GM18508 (cell line): Measurements from ENCODE around the gene HLA-DRB1.
"Not testable (repeated sequence)": the region's sequence is repeated elsewhere in the genome, so short reads cannot be mapped to it uniquely, and the experiment has no call there.

ENCODE experiments used
- ATAC-seq: cut with Tn5 transposase; IDR thresholded peaks from one replicate; pipeline ENCODE4 v1.9.1; 2021; ENCODE audit warnings: moderate number of reproducible peaks; ENCODE audit not compliant: insufficient read depth, unreplicated experiment

The HLA-DRB1 gene

DNA sequence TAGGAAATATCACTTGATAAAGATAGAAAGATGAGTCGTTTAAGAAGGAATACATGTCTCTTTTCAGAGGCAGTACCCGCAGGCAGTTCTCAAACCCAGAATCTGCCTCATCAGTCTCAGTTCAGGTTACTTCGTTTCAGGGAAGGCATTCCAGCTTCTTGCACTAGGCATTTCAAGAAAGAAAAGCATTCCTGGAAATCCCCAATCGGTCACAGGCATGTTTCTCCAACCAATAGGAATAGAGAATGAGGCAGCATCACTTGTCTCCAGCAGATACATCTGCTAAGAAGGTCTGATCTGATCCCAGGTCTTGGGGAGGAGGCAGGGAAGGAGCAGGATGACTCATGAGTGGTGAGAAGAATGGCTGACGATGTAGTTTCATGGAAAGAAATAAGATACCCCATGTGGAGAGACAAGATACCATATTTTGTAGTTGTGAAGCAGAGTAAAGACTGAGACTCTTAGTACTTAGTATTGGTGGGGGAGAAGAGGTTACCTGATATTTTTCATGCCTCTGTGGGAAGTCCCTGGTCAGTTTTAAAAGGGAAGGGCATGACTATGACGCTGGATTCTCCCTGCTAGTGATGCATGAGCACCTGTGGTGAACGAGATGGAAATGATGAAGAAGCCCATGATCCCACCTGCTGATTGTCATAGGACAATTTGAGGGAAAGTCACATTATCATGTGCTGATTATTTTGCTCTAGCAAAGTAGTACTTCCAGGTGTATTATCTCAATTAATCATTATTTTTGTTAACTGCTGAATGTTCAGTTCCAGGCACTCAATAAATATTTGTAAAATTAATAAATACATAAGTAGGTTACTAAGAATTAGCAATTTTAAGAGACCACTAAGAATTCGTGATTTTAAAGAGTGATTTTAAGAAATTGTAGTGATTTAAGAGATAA lies 20.3 kb upstream of the HLA-DRB1 start:
- ATAC-seq, result peak; percentile 72

GRCh38 chr6:32609391-32609730 lies 19.7 kb upstream of the HLA-DRB1 start:
- ATAC-seq, result no peak

- ATAC-seq, result no peak
Measured at GRCh38 chr6:32608362-32608761, 18.7 kb upstream of the HLA-DRB1 start.

GRCh38 chr6:32607988-32608298 lies 18.3 kb upstream of the HLA-DRB1 start:
- no peak for ATAC-seq

- no peak for ATAC-seq
Measured at GRCh38 chr6:32607263-32607987, 17.8 kb upstream of the HLA-DRB1 start.

DNA sequence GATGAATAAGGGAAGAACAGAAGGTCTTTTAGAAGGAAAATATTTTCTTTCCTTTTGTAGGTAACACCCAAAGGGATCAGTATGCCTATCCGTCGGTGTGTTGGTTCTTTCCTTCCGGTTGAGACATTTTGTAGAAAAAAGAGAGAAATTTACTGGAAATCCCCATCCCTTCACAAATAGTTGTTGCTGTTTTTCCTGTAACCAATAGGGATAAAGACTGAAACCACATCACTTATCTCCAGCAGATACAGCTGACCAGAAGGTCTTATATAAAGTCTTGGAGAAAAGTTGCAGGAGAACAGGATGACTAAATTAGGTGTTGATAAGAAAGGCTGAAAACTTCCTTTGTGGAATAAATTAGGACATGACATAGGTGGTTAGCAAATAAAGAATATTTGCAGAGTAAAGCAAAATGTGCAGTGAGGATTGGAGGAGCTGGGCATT lies 14.8 kb upstream of the HLA-DRB1 start:
- ATAC-seq, result no peak

GRCh38 chr6:32603888-32604287 lies 14.2 kb upstream of the HLA-DRB1 start:
- ATAC-seq, result no peak

DNA sequence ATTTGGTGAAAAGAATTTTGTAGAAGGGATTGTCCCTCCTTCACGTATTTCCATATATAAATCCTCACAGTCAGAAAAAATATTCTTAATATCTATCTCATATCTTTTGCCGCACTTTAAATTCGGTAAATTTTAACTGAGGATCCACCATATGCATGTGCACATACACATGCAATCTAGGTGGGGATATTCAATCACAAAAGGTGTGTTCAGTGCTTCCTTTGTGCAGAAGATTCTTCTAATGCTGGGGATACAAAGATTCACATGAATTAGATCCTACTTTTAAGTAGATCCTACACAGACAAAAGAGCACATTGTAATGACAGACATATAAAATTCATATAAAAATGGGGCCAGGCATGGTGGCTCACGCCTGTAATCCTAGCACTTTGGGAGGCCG lies 13.6 kb upstream of the HLA-DRB1 start:
- ATAC-seq, result no peak

DNA sequence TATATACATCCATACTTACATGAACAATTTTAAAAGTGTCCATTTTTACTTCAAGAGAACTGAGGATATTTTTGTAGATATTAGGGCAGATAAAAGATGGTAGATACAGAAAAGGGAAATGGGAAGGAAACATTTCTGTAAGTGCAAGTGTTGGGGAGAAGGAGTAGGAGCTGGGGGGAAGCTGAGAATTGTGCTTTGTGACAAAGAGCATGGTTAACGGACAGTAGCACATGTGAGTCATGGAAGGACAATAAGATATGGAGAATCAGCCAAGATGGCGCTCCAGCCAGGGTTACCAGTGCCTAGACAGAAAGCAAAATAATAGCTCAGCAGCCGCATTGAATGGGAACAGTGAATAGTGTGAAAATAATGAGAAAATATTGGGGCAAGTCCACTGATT lies 12.7 kb upstream of the HLA-DRB1 start:
- ATAC-seq, result no peak

- no peak for ATAC-seq
Measured at GRCh38 chr6:32597024-32597423, 7.4 kb upstream of the HLA-DRB1 start.

DNA sequence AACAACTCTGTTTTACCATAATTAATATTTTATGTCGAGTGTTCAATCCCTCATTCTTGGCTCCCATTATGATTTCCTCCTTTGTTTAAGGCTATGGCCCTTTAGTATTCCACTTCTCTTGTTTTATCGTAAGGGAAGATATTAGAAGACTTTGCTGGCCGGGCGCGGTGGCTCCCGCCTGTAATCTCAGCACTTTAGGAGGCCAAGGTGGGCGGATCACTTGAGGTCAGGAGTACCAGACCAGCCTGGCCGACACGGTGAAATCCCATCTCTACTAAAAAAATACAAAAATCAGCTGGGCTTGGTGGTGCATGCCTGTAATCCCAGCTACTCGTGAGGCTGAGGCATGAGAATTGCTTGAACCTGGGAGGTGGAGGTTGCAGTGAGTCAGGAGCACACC lies 1.1 kb upstream of the HLA-DRB1 start:
- not testable (repeated sequence) for ATAC-seq

- no peak for ATAC-seq
Measured at GRCh38 chr6:32588156-32588555, 1.5 kb downstream of the HLA-DRB1 start.

GRCh38 chr6:32583527-32583898 lies 6.1 kb downstream of the HLA-DRB1 start:
- ATAC-seq, result no peak

- no peak for ATAC-seq
Measured at GRCh38 chr6:32581315-32582095, 8.1 kb downstream of the HLA-DRB1 start.

GRCh38 chr6:32580593-32580992 lies 9.1 kb downstream of the HLA-DRB1 start:
- no peak for ATAC-seq

DNA sequence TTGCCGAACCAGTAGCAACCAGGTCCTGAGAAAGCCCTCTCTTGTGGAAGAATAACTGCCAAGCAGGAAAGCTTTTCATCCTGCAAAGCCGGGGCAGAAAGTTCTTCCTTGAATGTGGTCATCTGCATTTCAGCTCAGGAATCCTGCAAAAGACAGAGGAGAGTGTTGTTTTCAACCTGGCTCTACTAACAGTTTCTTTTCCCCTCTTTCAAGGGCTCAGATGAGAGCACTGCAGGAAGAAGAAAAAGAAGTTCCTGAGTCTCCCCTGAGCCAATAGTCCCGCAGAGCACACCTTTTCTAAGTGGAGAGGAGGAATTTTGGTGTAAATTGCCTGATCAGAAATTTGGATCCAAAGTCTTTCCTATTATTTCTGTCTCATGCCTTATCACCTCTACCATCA lies 10.7 kb downstream of the HLA-DRB1 start:
- ATAC-seq, result no peak

- ATAC-seq, result not testable (repeated sequence)
Measured at GRCh38 chr6:32577493-32577892, 12.2 kb downstream of the HLA-DRB1 start.

DNA sequence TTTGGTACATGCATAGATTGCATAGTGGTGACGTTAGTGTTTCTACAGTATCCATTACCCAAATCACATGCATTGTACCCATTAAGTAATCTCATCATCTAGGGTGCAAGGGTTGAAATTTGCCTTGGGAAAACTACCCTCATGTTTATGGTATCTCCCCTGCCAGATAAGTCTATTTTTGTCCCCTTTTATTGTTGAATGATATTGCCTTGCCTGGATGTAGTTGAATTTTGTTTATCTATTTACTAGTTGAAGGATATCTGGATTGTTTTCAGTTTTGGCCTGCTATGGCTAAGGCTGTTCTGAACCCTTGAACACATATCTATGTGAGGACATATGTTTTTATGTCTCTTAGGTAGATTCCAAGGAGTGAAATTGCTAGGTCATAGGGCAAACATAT lies 13.4 kb downstream of the HLA-DRB1 start:
- no peak for ATAC-seq

GRCh38 chr6:32570363-32570905 lies 19.2 kb downstream of the HLA-DRB1 start:
- no peak for ATAC-seq

- ATAC-seq, result no peak
Measured at GRCh38 chr6:32568561-32568960, 21.1 kb downstream of the HLA-DRB1 start.

GRCh38 chr6:32566957-32567356 lies 22.7 kb downstream of the HLA-DRB1 start:
- no peak for ATAC-seq
